BE2C (cell line): ENCODE data around the gene CNIH4.

Source experiments
- DNase-seq: peaks from one replicate; pipeline ENCODE4 v3.0.0-alpha.2; 2020
- H3K27me3 ChIP-seq: fragments of 250-450 bp; sonication (Bioruptor Pico); 2 replicates; pipeline ENCODE4 v1.5.1; 2020; ENCODE audit warnings: mild to moderate bottlenecking
- H3K36me3 ChIP-seq: fragments of 250-450 bp; sonication (Bioruptor Pico); 2 replicates; pipeline ENCODE4 v1.5.1; 2020; ENCODE audit warnings: mild to moderate bottlenecking
- H3K4me1 ChIP-seq: fragments of 250-450 bp; sonication (Bioruptor Pico); 2 replicates; pipeline ENCODE4 v1.5.1; 2020
- H3K4me3 ChIP-seq: 2 replicates; pipeline ENCODE4 v1.5.1; 2011; ENCODE audit warnings: low read depth, low read length
- H3K9me3 ChIP-seq: fragments of 250-450 bp; sonication (Bioruptor Pico); 2 replicates; pipeline ENCODE4 v1.5.1; 2020
- TF ChIP-seq, protein P1 (sequence below): IDR thresholded peaks from 2 replicates; pipeline ENCODE4 v1.5.1; 2012; ENCODE audit warnings: mild to moderate bottlenecking, low read depth, low read length

CNIH4 gene

DNA sequence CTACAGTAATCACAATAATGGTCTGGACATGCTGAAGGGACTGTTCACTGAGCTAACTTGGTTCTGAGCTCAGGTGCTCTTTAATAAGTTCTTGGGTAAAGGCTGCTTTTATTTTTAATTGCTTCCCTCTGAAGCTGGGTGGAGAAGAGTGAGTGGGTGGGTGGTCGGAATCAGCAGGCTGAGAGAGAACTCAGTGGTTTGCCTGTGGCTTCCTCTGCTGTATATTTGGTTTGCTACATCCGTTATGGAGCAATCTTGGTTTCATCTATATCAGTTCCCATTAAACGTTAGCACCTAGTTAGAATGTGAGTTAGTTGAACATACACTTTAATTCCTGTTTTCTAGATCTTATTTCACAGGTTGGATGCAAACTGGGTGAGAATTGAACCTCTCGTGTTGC, 23.3 kb downstream of the CNIH4 start:
- H3K9me3 ChIP-seq, result no peaks in the 10 kb centered on the region
- H3K4me3 ChIP-seq, result no peak overlapping the region
- TF ChIP-seq, protein P1, sequence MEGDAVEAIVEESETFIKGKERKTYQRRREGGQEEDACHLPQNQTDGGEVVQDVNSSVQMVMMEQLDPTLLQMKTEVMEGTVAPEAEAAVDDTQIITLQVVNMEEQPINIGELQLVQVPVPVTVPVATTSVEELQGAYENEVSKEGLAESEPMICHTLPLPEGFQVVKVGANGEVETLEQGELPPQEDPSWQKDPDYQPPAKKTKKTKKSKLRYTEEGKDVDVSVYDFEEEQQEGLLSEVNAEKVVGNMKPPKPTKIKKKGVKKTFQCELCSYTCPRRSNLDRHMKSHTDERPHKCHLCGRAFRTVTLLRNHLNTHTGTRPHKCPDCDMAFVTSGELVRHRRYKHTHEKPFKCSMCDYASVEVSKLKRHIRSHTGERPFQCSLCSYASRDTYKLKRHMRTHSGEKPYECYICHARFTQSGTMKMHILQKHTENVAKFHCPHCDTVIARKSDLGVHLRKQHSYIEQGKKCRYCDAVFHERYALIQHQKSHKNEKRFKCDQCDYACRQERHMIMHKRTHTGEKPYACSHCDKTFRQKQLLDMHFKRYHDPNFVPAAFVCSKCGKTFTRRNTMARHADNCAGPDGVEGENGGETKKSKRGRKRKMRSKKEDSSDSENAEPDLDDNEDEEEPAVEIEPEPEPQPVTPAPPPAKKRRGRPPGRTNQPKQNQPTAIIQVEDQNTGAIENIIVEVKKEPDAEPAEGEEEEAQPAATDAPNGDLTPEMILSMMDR, result no peak
- no peak for DNase-seq
- peaks cover 34% of the 10 kb centered on the region for H3K36me3 ChIP-seq
- no peaks in the 10 kb centered on the region for H3K4me1 ChIP-seq
- no peaks in the 10 kb centered on the region for H3K27me3 ChIP-seq

DNA sequence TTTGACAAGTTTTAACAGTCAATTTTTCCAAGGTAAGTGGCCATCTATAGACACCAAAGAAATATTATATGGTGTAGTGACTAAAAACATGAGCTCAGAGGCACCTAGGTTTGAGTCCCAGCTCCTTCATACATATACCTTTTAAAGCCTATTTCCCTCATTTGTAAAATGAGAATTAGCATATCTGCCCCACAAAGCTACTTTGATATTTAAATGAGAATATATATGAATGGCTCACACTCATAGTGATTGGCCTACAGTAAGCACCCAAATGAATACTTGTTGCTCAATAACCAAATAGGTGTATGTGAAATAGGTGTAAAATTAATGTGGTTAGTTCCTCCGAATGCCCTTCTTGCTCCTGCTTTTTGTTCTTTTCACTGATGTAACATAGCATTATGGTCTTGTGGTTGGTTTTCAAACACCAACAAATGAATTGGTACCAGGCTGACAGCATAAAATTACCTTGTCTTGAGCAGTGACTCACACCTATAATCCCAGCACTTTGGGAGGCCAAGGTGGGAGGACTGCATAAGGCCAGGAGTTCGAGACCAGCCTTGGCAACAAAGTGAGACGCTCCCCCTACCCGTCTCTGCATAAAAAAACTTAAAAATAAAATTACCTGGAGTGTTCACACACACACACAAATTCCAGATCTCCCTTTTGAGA, 25.3 kb downstream of the CNIH4 start:
- no peaks in the 10 kb centered on the region for H3K27me3 ChIP-seq
- H3K9me3 ChIP-seq, result no peaks in the 10 kb centered on the region
- H3K36me3 ChIP-seq, result peaks cover 21% of the 10 kb centered on the region
- no peak for DNase-seq
- H3K4me3 ChIP-seq, result no peak overlapping the region
- H3K4me1 ChIP-seq, result no peaks in the 10 kb centered on the region
- TF ChIP-seq, protein P1, result no peak

GRCh38 chr1:224383218-224383617, 26.5 kb downstream of the CNIH4 start:
- H3K36me3 ChIP-seq, result peaks cover 28% of the 10 kb centered on the region
- H3K27me3 ChIP-seq, result no peaks in the 10 kb centered on the region
- TF ChIP-seq, protein P1, result no peak
- no peaks in the 10 kb centered on the region for H3K4me1 ChIP-seq
- no peaks in the 10 kb centered on the region for H3K9me3 ChIP-seq
- no peak overlapping the region for H3K4me3 ChIP-seq
- DNase-seq, result no peak

GRCh38 chr1:224387302-224387912, 30.7 kb downstream of the CNIH4 start:
- TF ChIP-seq, protein P1, result no peak
- DNase-seq, result no peak
- Histone ChIP-seq H3K36me3 (peaks cover 50% of the 10 kb centered on the region), H3K4me1 (no peaks in the 10 kb centered on the region), H3K27me3 (no peaks in the 10 kb centered on the region), H3K4me3 (no peak overlapping the region), H3K9me3 (no peaks in the 10 kb centered on the region)

DNA sequence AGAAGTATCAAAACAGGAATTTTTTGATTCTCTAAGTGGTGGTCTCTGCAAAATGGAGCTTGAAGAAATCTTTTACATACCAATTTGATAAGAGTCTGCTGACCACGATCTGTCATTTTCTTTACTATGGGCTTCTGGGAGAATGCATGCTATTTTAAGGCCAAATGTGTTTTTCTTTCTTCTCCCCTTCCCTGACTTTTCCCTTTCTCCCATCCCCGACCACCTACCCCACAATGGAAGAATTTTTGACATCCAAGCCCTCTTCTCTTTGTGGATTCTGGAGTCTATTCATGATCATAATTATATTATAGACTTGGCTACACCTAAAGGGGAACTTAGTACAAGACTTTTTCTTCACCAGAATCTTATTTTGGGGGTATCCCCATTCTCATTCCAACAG, 31.3 kb downstream of the CNIH4 start:
- H3K4me3 ChIP-seq, result no peak overlapping the region
- no peaks in the 10 kb centered on the region for H3K9me3 ChIP-seq
- TF ChIP-seq, protein P1, result no peak
- peaks cover 55% of the 10 kb centered on the region for H3K36me3 ChIP-seq
- H3K4me1 ChIP-seq, result no peaks in the 10 kb centered on the region
- no peak for DNase-seq
- H3K27me3 ChIP-seq, result no peaks in the 10 kb centered on the region

DNA sequence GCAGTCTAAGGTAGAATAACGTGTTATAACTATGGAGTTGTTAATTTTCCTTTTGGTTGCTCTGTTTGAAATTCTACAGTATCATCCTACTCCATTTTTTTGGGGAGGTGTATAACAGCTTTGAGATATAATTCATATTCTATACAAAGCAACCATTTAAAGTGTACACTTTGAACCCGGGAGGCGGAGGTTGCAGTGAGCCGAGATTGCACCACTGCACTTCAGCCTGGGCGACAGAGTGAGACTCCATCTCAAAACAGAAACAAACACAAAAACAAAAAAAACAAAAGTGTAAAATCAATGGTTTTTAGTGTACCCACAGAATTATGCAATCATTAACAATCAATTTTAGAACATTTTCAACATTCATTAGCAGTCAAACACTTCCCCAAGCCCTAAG, 33.8 kb downstream of the CNIH4 start:
- Histone ChIP-seq H3K9me3 (no peaks in the 10 kb centered on the region), H3K4me1 (no peaks in the 10 kb centered on the region), H3K36me3 (peaks cover 77% of the 10 kb centered on the region), H3K4me3 (no peak overlapping the region), H3K27me3 (no peaks in the 10 kb centered on the region)
- no peak for DNase-seq
- TF ChIP-seq, protein P1, result no peak
